LNCaP clone FGC (cell line): ENCODE results near the gene FAM24B.
"Not testable (repeated sequence)": the region's sequence is repeated elsewhere in the genome, so short reads cannot be mapped to it uniquely, and the experiment has no call there.

ENCODE experiments used
- DNase-seq: peaks from one replicate; pipeline ENCODE4 v3.0.0-alpha.2; 2011; ENCODE audit warnings: low read depth
- H3K4me3 ChIP-seq: 2 replicates; pipeline ENCODE4 v1.5.1; 2011; ENCODE audit warnings: mild to moderate bottlenecking, low read depth, low read length, control low read depth
- CTCF ChIP-seq: IDR thresholded peaks from 2 replicates; pipeline ENCODE4 v1.5.1; 2012; ENCODE audit warnings: mild to moderate bottlenecking; ENCODE audit not compliant: control insufficient read depth, insufficient read depth; ENCODE audit errors: extremely low read depth

FAM24B gene

GRCh38 chr10:122864901-122865300 is 14.5 kb downstream of the FAM24B start:
- H3K4me3 ChIP-seq: 0 out of 2 replicates have a peak overlapping the region, but pooled peaks have one; percentile 28
- DNase-seq: peak; percentile 80
- no peak for TF ChIP-seq CTCF

GRCh38 chr10:122864194-122864592 is 15.2 kb downstream of the FAM24B start:
- TF ChIP-seq CTCF: no peak
- no peak for DNase-seq
- H3K4me3 ChIP-seq: no peak overlapping the region

GRCh38 chr10:122863216-122864193 is 15.9 kb downstream of the FAM24B start:
- TF ChIP-seq CTCF: no peak
- H3K4me3 ChIP-seq: no peak overlapping the region
- no peak for DNase-seq

GRCh38 chr10:122861711-122862161 is 17.6 kb downstream of the FAM24B start:
- no peak overlapping the region for H3K4me3 ChIP-seq
- no peak for TF ChIP-seq CTCF
- no peak for DNase-seq

- no peak for DNase-seq
- no peak overlapping the region for H3K4me3 ChIP-seq
- TF ChIP-seq CTCF: no peak
Observed at GRCh38 chr10:122859527-122859926, 19.9 kb downstream of the FAM24B start.

- not testable (repeated sequence) for DNase-seq, H3K4me3 ChIP-seq
Observed at GRCh38 chr10:122858042-122858441, 21.3 kb downstream of the FAM24B start.

GRCh38 chr10:122856902-122857301 is 22.5 kb downstream of the FAM24B start:
- no peak for DNase-seq
- TF ChIP-seq CTCF: no peak
- no peak overlapping the region for H3K4me3 ChIP-seq
